ENCODE measurements around the gene LRMDA. TPM values are rescaled to one million over a fixed set of nuclear protein-coding genes. Genes with fewer than 3 reads are reported as not detected.

The LRMDA gene
- total and polyA plus RNA-seq, 2 of the 8 experiments (the other 6 are each of a cell fraction or from before 2014, with no cell fraction given), result 0.86 to 2.8 TPM

DNA sequence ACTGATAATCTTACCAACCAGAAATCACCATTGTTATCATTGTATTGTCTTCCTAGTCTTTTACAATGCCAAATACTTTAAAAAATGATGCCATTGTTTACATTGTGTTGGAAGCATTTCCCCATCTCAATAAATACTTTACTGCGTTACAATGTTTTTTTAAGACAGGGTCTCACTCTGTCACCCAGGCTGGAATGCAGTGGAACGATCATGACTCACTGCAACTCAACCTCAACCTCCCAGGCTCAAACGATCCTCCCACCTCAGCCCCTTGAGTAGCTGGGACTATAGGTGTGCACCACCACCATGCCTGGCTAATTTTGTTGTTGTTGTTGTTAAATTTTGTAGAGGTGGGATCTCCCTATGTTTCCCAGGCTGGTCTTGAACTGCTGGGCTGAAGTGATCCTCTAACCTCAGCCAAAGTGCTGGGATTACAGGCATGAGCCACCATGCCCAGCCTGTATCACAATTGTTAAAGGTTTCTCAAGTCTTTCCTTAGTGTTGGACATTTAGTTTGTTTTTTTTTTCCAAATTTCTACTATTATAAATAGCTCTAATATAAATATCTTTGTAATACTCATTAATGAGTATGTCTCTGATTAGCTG is 13.5 kb downstream of the LRMDA start (continued):
- TF ChIP-seq JUN (IDR thresholded peaks at IDR 0.05; ENCODE audit: low read depth, low read length) (no peak), HDAC6 (IDR thresholded peaks at IDR 0.05; ENCODE audit: low read depth, low read length) (no peak), SIX5 (IDR thresholded peaks at IDR 0.05; ENCODE audit: low read depth, low read length) (no peak), CTCF (IDR thresholded peaks at IDR 0.05; ENCODE audit: control extremely low read depth in 1 of 3, insufficient read depth in 1 of 3, low read depth in 1 of 3, low read length in 3 of 3) (no peak)
- TF ChIP-seq, protein P1, sequence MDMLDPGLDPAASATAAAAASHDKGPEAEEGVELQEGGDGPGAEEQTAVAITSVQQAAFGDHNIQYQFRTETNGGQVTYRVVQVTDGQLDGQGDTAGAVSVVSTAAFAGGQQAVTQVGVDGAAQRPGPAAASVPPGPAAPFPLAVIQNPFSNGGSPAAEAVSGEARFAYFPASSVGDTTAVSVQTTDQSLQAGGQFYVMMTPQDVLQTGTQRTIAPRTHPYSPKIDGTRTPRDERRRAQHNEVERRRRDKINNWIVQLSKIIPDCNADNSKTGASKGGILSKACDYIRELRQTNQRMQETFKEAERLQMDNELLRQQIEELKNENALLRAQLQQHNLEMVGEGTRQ (IDR thresholded peaks at IDR 0.05; ENCODE audit: low read length), result no peak
